A673 (cell line): ENCODE measurements around the gene DIS3L.
"Not testable (repeated sequence)": the region's sequence is repeated elsewhere in the genome, so short reads cannot be mapped to it uniquely, and the experiment has no call there.

ENCODE experiments used
- CTCF ChIP-seq: fragments of 300-800, 200-600 bp; sonication (generic); conservative IDR thresholded peaks from 2 replicates; pipeline ENCODE4 v1.5.1; 2017; ENCODE audit warnings: low read depth, mild to moderate bottlenecking, antibody characterized with exemption, low read length, moderate library complexity, mixed read lengths
- EZH2 ChIP-seq: fragments of 200-600 bp; sonication (generic); IDR thresholded peaks from 2 replicates; pipeline ENCODE4 v1.6.1; 2017; ENCODE audit warnings: borderline replicate concordance, low read depth, mild to moderate bottlenecking, mixed read lengths, antibody characterized with exemption, low read length; ENCODE audit not compliant: poor library complexity, severe bottlenecking

DNA sequence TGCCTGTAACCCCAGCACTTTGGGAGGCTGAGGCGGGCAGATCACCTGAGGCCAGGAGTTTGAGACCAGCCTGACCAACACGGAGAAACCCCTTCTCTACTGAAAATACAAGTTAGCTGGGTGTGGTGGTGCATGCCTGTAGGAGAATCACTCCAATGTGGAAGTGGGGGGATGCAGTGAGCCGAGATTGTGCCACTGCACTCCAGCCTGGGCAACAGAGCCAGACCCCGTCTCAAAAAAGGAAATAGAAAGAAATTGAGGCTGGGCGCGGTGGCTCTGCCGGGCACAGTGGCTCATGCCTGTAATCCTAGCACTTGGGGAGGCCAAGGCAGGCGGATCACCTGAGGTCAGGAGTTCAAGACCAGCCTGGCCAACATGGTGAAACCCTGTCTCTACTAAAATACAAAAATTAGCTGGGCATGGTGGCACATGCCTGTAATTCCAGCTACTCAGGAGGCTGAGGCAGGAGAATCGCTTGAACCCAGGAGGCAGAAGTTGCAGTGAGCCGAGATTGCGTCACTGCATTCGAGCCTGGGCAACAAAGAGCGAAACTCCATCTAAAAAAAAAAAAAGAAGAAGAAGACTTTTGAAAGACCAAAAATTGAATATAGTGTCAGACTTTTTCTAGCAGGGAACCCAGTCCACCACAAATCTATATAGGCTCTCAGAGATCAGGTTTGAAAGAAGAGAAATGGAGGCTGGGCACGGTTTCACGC lies 68.5 kb downstream of the DIS3L start:
- TF ChIP-seq EZH2, CTCF: not testable (repeated sequence)
